ENCODE measurements around the gene NUAK1.

Gene NUAK1

DNA sequence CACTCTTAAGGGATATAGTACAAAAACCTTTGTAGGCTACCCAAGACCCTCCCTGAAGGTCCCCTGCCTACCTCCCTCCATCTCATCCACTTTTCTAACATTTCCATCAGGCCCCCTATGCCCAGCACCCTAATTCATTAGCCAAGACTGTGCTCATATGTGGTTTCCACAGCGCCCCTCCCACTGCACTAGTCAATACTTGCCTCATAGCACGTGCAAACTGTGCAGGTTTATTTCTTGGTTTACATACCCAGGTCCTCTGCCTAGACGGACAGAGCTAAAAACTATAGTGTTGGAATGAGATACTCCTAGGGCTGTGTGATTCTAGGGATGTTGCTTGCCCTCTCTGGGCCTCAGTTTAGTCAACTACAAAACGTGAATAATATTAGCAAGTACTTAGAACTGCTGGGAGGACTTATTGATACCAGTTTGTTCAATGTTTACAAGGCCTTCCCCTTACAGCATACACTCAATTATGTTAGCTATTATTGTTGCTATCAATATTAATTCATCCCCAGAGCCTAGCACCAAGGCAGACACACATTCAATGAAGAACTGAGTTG, 50.4 kb downstream of the NUAK1 start:
- no peak for DNase-seq (ENCODE audit: extremely low read depth, low read depth)
- TF ChIP-seq, protein P1, sequence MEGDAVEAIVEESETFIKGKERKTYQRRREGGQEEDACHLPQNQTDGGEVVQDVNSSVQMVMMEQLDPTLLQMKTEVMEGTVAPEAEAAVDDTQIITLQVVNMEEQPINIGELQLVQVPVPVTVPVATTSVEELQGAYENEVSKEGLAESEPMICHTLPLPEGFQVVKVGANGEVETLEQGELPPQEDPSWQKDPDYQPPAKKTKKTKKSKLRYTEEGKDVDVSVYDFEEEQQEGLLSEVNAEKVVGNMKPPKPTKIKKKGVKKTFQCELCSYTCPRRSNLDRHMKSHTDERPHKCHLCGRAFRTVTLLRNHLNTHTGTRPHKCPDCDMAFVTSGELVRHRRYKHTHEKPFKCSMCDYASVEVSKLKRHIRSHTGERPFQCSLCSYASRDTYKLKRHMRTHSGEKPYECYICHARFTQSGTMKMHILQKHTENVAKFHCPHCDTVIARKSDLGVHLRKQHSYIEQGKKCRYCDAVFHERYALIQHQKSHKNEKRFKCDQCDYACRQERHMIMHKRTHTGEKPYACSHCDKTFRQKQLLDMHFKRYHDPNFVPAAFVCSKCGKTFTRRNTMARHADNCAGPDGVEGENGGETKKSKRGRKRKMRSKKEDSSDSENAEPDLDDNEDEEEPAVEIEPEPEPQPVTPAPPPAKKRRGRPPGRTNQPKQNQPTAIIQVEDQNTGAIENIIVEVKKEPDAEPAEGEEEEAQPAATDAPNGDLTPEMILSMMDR (IDR thresholded peaks at IDR 0.05; ENCODE audit: low read depth, low read length): no peak

DNA sequence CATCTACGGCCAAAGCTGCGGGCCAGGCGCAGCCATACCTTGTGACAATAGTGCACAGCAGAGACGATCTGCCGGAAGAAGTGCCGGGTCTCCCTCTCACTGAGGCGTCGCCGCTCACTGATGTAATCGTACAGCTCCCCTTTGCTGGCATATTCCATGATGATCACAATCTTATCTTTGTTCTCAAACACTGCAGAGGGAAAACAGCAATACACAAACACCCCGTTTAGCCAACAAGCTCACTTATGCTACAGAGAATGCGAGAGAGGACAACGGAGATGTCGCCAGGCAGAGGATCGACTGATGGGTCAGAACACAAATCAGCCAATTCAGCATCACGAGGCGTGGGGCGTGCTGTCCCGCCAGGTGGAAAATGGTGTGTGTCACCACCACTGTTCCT, 52.1 kb downstream of the NUAK1 start:
- no peak for DNase-seq (ENCODE audit: extremely low read depth, low read depth)
- TF ChIP-seq, protein P1 (IDR thresholded peaks at IDR 0.05; ENCODE audit: low read depth, low read length): no peak

DNA sequence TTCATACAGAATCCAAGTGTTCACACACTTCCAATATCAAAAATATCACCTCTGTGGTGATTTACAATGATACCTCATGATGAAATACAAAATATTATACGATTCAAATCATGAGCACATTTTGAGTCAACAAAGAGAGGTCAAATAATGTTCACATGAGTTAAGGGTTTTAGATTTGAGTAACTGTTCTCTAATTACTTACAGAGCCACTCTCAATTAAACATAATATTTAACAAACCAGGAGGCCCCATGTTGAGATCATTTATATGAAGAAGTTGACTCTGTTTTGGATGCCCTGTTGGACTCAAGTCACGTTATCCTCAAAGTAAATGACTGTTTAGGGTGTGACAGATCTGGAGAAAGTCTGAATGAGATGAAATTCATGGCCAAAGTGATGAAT, 53.5 kb downstream of the NUAK1 start:
- TF ChIP-seq, protein P1 (IDR thresholded peaks at IDR 0.05; ENCODE audit: low read depth, low read length): no peak
- no peak for DNase-seq (ENCODE audit: extremely low read depth, low read depth)

DNA sequence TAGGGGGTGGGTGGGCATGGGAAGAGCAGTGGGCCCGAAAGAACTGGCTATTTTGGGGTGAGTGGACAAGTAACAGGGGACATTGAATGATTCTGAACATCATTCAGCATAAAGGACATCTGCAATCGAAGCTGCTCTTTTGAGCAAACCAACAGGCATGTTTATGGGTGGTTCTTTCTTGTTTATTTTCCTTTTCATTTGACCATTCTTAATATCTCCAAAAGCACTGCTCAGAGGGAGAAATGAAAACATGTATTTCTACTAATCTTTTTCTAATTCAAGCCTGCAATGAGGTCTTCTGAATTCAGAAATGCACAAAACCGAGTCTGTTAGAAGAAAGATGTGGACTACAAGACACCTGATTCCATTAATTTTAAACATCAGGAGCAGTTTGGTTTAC, 54.0 kb downstream of the NUAK1 start:
- DNase-seq (ENCODE audit: extremely low read depth, low read depth): no peak
- TF ChIP-seq, protein P1 (IDR thresholded peaks at IDR 0.05; ENCODE audit: low read depth, low read length): no peak

DNA sequence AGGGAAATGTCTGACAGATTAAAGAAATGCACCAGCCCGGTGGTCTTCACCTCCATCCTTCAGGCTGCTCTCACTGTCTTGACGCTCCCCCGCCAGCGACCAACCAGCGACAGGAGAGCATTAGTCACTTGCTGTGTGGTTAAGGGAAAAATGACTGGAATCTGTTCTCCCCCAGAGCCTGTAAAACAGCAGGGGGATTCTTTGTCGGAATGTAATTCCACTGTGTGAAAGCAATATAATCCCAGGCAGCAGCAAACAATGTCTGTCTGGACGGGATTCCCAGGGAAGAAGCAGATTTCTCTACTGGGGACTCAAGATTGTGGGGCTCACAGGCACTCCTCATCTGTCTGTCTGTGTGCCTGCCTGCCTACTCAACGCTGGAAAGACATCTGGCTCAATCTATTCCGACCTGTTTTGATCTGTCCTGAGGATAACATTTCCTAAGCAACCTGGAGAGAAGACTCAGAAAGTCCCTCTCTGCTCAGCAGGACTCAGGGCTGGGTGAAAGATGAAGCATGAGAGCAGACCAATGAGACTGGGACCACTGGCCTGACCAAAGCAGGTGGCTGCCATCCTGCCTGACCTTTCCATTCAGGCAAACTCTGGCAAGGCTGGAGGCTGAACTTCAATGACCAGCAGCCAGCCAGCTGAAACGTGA, 54.6 kb downstream of the NUAK1 start:
- TF ChIP-seq, protein P1 (IDR thresholded peaks at IDR 0.05; ENCODE audit: low read depth, low read length): no peak
- no peak for DNase-seq (ENCODE audit: extremely low read depth, low read depth)

DNA sequence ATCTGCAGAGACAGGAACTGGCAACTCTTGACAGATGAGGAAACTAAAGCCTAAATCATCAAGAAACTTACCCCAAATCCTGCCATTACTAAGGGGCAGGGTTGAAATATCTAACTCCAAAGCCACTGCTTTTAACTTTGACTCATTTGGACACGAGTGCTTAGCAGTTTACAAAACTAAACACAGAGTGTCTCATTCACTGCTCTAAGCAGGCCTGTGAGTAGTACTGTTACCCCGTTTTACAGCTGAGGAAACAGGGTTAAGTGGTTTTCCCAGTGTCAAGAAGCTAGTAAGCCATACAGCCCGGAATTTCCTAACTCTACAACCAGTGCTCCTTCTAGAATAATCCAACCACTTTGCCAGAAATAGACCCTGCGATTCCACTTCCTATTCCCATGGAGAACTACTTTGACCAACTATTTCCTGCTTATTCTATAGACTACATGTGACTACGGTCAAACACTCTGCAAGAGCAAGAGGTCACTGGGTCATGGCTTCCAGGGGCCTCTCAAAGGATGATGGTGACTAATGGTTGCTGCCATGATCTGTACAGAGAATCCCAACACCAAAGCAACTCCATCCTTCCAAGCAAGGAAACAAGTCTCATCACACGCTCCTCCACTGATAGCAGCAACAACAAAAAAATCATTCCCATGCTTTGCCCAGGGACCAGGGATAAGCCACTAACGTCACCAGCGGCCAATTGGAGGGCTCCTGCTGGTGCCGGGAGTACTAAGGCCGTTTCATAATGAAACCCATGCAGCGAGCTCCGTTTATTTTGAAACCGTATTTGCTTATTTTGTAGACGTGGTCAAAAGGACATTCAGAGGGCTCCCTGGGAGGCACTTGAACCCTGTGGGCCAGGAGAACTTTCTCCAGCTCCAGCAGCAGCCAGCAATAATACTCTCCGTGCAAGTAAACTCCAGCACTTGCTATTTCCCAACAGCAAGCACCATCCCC, 56.3 kb downstream of the NUAK1 start:
- no peak for DNase-seq (ENCODE audit: extremely low read depth, low read depth)

More for the DNA sequence above, 56.3 kb downstream of the NUAK1 start:
- TF ChIP-seq, protein P1 (IDR thresholded peaks at IDR 0.05; ENCODE audit: low read depth, low read length): no peak
